HS-27A (cell line): ENCODE results near the gene NT5DC2.

Source experiments
- DNase-seq: peaks from one replicate; pipeline ENCODE4 v3.0.0-alpha.2; 2012; ENCODE audit warnings: low read depth, missing footprints

The NT5DC2 gene

GRCh38 chr3:52487788-52488691, 45.6 kb downstream of the NT5DC2 start:
- DNase-seq, result no peak

GRCh38 chr3:52487050-52487787, 46.4 kb downstream of the NT5DC2 start:
- no peak for DNase-seq

DNA sequence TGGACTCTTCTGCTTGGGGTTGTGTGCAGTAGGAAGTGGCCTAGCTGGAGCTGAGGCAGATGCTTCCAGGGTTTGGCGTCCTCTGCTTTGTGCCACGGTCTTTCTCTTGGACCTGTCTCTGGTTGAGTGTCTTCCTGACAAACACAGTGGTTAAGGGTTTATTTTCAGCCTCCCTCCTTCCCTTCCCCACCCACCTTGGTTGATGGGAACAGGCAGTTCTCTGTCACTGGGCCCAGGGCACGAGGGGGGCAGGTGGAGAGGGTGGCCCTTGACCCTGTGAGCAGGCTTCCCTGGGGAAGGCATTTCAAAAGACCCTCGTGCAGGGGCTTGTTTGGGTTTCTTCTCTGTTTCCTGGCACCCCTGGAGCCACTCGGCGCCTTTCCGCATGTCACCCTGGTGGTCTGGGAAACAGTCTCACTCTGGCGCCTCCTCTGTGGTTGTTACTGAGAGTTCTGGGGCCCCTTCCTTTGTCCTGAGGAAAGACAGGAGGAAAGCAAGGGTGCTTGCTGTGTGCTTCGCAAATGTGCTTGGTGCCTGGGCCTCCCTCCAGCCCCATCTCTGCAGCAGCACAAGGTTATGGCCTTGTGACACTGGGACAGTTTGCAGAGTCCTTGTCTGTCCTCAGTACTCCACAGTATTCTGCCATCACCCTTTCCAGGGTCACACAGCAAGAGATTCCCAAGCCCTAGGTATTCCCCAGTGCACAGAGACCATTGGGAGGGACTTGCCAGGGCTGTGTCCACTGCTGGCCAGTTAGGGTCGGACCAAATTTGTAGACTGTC, 48.8 kb downstream of the NT5DC2 start:
- no peak for DNase-seq

GRCh38 chr3:52483577-52484381, 49.9 kb downstream of the NT5DC2 start:
- DNase-seq, result no peak

DNA sequence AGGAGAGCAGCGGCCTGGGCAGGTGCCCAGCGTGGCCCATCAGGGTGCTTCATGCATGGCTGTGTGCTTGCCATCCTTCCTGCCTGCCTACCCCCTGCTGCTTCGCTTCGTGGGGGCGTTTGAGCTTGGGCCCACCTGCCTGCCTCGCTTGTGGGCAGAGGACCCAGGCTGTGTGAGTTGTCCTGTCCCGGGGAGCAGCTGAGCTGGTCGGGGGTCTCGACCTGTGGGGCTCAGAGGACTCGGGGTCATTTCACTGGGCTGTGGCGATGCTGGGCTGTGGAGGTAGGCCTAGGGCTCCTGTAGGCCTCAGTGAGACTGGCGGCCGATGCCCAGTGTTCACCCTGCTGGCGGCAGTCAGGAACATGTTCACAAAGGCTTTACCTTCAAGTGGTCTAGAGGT, 50.6 kb downstream of the NT5DC2 start:
- no peak for DNase-seq

DNA sequence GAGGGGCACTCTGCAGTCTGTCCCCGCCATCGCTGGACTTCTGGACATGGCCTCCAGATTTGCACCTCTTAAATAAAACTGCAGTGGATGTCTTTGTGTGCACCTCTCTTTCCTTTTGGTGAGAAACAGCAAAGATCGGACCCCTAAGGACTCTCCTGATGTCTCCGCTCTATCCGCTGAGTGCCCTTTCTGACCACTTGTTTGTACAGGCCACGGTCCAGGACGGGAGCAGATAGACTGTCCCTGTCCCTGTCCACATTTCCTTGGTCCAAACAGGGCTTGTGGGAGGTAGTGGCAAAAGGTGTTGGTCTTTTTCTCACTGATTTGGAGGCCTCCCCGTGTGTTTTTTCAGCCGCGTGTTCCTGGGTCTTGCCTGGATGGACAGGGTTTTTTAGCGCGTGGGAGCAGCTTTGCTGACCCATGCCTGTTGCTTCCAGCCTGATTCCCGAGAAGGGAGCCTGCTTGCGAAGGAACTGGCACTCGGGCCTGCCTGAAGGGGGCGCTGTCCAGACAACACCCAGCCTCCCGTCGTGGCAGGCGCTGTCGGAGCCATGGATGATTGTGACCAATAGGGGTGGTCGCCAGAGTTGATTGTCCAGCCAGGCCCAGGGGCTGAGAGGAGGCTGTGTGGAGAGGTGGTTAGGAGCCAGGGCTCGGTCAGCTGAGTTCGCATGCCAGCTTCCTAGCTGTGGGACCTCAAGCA, 51.7 kb downstream of the NT5DC2 start:
- no peak for DNase-seq

GRCh38 chr3:52480768-52481715, 52.6 kb downstream of the NT5DC2 start:
- DNase-seq, result no peak

DNA sequence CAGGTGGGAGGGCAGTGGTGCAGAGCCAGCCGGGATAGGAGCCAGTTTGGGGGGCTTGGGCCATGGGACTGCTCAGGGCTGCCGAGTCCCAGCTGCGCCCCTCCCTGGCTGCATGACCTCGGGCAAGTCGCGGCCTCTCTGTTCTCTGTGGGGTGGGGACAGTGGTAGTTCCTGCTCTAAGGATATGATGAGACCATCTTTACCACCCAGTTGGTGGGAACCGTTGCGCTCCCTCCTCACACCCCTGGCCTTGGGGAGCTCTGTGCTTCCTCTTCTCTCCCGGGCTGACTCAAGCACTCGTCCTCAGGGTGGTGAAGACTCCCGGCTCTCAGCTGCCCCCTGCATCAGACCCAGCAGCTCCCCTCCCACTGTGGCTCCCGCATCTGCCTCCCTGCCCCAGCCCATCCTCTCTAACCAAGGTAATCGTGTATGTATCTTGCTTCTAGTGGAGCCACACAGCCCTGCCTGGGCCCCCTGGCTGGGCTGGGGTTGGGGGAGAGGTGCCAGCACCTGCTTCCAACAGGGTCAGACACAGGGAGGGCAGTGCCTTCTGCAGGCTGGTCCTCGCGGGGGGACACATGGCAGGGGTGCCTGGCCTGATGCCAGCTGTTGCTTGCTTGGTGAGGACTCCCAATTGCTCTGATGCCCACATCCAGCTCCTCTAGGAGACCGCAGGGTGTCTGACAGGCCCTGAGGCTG, 53.6 kb downstream of the NT5DC2 start:
- DNase-seq, result no peak

- no peak for DNase-seq
Measured at GRCh38 chr3:52479037-52479876, 54.4 kb downstream of the NT5DC2 start.

- DNase-seq, result no peak
Measured at GRCh38 chr3:52477796-52478095, 55.9 kb downstream of the NT5DC2 start.

GRCh38 chr3:52477076-52477795, 56.4 kb downstream of the NT5DC2 start:
- no peak for DNase-seq
